HG03565 (cell line): ENCODE measurements around the gene GRXCR2.
"Not testable (repeated sequence)": the region's sequence is repeated elsewhere in the genome, so short reads cannot be mapped to it uniquely, and the experiment has no call there.

Experiments
- ATAC-seq: cut with Tn5 transposase; IDR thresholded peaks from one replicate; pipeline ENCODE4 v1.9.1; 2021; ENCODE audit warnings: mild to moderate bottlenecking, moderate library complexity; ENCODE audit not compliant: unreplicated experiment

The GRXCR2 gene

DNA sequence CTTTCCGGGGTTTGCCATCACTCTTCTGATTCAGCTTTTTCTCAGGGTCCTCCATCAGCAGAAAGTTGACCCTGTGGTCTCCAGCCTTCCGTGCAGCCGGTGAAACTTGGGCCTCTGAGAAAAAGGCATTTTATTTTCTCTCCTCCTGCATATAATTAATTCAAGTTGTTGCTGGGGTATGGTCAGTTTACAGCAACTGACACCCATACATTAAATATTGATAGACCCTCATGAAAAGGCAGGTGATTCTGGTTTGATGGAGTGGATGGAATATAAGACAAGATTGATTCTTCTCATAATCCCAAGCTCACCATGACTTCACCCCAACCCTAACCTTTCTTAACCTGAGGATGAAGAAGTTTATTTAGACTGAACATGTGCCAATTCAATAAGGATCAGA lies at the start of gene GRXCR2:
Gene GRXCR2 (minus strand): TSS at position 101 of the 400 bp plus-strand sequence. CDS start 46 bp downstream, at position 55.
- no peak for ATAC-seq

DNA sequence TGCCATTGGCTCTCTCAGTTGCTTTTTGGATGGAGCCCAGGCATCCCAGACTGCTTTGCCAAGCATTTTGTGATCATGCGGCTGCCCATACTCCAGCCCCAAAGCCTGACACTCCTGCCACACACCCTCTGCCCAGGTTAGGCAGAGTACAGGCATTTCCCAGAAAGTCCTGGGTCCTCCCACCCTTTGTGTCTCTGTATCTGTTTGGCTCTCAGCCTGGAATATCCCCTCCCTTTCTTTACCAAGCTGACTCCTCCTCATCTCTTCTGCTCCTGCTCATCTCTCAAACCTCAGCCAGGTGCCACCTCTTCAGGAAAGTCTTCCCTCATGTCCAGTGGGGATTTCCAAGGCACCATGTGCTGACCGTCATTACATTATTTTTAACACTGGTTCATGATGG lies 49.2 kb upstream of the GRXCR2 start:
- ATAC-seq, result no peak

DNA sequence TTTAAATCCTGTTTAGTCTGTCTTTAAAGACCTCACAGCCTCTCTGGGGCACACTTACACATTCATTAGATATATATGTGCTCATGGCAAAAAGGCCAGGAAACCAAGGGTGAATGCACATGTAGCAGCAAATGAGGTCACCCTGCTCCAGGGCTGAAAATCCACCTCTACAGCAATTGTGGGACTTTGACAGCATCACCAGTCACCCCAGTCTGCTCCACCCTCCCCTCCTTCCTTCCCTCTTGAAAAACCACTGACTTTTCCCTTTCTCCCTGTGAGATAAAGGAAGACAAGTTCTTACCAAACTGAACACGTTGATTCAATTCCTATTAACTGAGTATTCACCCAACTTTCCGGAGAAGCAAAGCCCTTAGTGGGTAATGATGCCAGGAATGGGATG lies 48.4 kb upstream of the GRXCR2 start:
- ATAC-seq, result no peak

DNA sequence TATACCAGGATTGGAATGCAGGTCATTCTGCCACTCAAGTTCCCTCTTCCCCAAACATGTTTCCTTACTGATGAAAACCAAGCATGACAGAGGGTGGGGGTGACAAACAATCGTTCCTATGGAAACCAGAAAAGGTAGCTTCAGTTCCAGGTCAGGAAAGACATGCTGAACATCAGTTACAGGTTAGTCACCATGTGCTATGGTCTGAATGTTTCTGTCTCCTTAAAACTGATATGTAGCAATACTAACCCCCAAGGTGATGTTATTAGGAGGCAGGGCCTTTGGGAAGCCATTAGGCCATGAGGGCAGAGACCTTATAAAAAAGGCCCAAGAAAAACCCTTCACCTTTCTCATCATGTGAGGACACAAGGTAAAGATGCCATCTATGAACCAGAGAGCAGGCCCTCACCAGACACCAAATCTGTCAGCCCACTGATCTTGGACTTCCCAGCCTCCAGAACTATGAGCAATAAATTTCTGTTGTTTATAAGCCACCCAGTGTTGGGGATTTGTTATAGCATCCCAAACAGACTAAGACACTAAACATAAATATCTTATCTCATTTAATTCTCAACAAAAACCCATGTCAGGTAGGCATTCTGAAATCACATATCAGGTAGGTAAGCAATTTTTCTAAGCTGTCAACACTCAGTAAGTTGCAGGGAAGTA lies 47.9 kb upstream of the GRXCR2 start:
- ATAC-seq, result no peak

DNA sequence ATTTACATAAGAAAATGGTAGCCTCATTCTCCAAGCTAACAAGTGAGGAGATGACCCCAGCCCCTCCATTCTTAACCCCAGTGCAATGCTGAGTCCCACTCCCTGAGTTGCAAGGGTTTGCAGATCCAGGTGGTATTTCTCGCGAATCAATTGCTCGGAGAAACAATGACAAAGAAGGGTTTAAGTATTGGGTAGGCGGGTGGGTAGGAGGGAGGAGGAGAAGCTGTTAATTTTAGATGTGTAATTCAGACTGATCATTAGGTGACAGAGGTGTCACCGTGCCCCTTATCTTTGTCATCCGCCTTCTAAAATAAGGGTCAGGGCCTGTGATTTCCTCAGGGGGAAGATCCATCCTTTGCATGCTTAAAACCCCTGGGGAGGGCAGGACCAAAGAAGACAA lies 46.6 kb upstream of the GRXCR2 start:
- no peak for ATAC-seq

DNA sequence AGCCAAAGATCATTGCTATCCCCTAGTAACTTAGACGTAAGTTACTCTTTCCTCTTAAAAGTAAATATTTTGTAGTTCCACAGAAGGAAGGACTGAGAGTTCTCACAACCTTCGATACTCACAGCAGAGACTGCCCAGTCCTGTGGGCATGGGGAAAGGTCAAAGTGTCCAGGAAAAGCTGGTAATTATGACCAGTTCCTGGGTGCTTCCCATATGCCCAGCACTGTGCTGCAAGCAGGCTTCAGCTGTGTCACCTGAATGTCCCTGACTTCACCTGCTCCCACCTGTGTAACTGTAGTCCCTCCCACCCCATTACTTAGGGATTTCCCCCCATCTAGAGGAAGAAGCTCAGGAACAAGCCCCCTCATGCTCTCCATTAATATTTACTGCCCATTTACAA lies 45.6 kb upstream of the GRXCR2 start:
- no peak for ATAC-seq

DNA sequence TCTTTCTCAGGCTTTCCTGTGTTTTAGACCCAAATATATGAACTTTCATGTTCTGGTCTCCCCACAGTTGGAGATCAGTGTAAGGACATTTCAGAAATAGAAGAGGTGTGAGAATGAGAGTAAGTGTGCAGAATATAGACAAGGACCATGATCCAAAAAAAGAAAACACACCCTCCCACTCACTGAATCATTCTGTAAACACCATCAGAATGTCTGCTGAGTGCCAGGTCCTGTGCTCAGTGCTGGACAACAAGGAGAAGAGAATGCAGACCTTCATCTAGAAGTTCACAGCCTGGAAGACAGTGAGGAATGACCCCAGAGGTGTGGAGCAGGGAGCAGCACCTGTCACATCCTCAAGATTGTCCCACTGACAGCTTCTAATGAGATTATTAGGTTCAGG lies 44.5 kb upstream of the GRXCR2 start:
- ATAC-seq, result no peak

GRCh38 chr5:145915970-145916638 lies 43.3 kb upstream of the GRXCR2 start:
- ATAC-seq, result no peak

GRCh38 chr5:145913701-145914100 lies 40.9 kb upstream of the GRXCR2 start:
- ATAC-seq, result no peak

DNA sequence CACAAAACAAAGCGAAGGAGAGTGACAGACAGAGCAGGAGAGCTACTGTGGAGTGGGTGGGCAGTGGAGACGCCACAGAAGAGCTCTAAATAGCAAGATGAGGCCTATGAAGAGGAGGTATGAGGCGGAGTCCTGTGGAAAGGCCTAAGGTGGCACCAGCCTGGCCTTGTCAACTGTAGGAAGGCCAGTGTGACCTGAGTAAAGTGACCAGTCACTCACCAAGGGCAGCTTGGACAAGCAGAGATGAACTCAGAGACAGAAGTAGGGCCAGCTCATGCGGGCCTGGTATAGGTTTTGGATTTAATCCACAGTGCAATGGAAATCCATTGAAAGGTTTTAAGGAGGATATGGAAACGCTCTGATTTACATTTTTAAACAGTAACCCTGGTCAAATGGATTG lies 39.8 kb upstream of the GRXCR2 start:
- ATAC-seq, result no peak

DNA sequence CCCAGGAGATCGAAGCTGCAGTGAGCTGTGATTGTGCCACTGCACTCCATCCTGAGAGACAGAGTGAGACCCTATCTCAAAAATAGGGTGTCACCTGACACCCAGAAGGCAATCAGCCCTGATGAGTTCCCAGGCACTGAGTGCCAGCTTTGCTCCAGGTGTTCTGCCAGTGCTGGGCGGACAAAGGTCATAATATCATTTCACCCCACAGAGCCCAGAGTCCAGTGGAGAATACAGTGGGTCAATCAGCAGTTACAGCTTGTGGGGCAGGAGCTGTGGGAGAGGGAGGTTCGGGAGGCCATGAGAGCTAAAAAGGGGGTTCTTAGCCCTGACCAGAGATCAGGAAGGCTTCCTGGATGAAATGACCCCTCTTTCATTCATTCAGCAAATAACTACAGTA lies 39.2 kb upstream of the GRXCR2 start:
- no peak for ATAC-seq

GRCh38 chr5:145911164-145911563 lies 38.4 kb upstream of the GRXCR2 start:
- ATAC-seq, result no peak

- no peak for ATAC-seq
These were observed 35.6 kb upstream of the GRXCR2 start for GRCh38 chr5:145908206-145908960.

GRCh38 chr5:145906401-145906800 lies 33.6 kb upstream of the GRXCR2 start:
- ATAC-seq, result no peak

DNA sequence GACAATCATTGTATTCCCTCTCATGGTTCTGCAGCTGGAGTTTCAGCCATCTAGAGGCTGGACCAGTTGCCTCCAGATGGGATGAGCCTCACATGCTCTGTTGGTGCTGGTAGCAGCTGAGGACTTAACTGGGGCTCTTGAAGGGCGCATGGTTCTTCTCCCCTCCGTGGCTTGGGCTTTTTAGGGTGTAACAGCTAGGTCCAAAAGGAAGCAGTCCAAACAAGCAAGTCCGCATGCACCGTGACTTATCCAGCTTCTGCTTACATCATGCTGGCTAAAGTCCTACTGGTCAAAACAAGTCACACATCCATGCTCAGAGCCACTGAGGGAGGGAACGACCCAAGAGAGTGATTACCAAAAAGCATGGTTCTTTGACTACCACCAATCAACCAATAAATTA lies 31.9 kb upstream of the GRXCR2 start:
- ATAC-seq, result no peak

GRCh38 chr5:145903867-145904266 lies 31.1 kb upstream of the GRXCR2 start:
- ATAC-seq, result no peak

DNA sequence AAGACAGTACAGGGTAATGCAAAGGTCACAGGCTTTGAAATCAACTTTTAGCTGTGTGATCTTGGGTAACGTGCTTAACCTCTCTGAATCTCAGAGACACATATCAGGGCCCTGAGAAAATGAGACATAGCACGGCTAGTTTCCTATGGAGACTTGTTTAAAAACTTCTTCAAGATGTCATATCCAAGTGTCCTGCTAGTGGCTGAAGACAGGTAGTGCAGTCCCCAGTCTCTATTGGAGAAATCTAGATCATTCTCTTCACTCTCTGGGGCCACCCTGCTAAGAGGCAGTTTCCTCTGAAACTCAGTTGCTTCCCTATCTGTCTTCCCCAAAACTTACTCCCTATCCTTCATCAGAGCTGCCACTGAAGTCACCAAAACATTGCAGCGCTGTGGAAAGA lies 30.3 kb upstream of the GRXCR2 start:
- peak; percentile 63 for ATAC-seq

DNA sequence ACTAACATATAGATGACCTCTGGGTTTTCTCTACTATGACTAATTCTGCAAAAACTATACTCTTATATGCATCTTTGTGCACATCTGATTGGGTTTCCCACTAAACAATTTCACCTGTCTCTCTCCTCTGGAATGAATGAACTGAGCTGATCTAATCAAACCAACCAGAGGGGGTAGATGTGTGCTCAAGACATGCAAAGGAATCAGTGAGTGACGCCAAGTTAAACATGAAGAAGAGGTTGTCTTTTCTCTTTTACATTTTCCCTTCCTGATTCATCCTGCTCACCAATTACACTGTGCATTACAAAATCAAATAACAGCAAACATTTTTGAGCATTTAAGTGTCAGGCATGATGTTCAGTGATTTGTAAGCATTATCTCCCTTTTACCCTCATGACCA lies 29.6 kb upstream of the GRXCR2 start:
- no peak for ATAC-seq

GRCh38 chr5:145898171-145898570 lies 25.4 kb upstream of the GRXCR2 start:
- no peak for ATAC-seq

- ATAC-seq, result not testable (repeated sequence)
These were observed 18.6 kb upstream of the GRXCR2 start for GRCh38 chr5:145891378-145891777.

DNA sequence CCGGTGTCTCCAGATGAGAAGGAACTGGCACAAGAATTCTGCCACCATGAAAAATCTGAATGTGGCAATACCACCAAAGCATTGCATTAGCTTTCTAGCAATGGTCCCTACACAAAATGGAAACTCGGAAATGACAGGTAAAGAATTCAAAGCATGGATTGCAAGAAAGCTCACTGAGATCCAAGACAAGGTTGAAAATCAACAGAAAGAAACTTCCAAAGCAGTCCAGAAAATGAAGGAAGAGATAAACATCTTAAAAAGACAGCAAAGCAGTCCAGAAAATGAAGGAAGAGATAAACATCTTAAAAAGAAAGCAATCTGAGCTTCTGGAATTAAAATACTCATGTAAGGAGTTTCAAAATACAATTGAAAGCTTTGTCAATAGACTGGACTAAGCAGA lies 16.8 kb upstream of the GRXCR2 start:
- no peak for ATAC-seq

GRCh38 chr5:145887976-145888574 lies 15.3 kb upstream of the GRXCR2 start:
- ATAC-seq, result peak; percentile 74
